GM12872 (cell line): ENCODE data around the gene DDA1.

ENCODE experiments used
- CTCF ChIP-seq: IDR thresholded peaks from 3 replicates; pipeline ENCODE4 v1.5.1; 2011; ENCODE audit warnings: low read depth, mild to moderate bottlenecking, low read length, moderate library complexity; ENCODE audit not compliant: insufficient read depth

DDA1 gene

GRCh38 chr19:17320435-17320834 is 11.1 kb downstream of the DDA1 start:
- TF ChIP-seq CTCF = no peak

- no peak for TF ChIP-seq CTCF
Observed at GRCh38 chr19:17321655-17322489, 12.5 kb downstream of the DDA1 start.

- TF ChIP-seq CTCF = no peak
Observed at GRCh38 chr19:17322854-17323253, 13.5 kb downstream of the DDA1 start.

- TF ChIP-seq CTCF = no peak
Observed at GRCh38 chr19:17323300-17323963, 14.1 kb downstream of the DDA1 start.

- TF ChIP-seq CTCF = no peak
Observed at GRCh38 chr19:17323964-17324332, 14.6 kb downstream of the DDA1 start.

GRCh38 chr19:17324357-17325114 is 15.2 kb downstream of the DDA1 start:
- no peak for TF ChIP-seq CTCF

- no peak for TF ChIP-seq CTCF
Observed at GRCh38 chr19:17325133-17325532, 15.8 kb downstream of the DDA1 start.
